GM21737 (cell line): ENCODE measurements around the gene DIS3L.
"Not testable (repeated sequence)": the region's sequence is repeated elsewhere in the genome, so short reads cannot be mapped to it uniquely, and the experiment has no call there.

Experiments
- ATAC-seq: cut with Tn5 transposase; IDR thresholded peaks from one replicate; pipeline ENCODE4 v1.9.1; 2021; ENCODE audit warnings: mild to moderate bottlenecking, moderate library complexity; ENCODE audit not compliant: unreplicated experiment

The DIS3L gene

DNA sequence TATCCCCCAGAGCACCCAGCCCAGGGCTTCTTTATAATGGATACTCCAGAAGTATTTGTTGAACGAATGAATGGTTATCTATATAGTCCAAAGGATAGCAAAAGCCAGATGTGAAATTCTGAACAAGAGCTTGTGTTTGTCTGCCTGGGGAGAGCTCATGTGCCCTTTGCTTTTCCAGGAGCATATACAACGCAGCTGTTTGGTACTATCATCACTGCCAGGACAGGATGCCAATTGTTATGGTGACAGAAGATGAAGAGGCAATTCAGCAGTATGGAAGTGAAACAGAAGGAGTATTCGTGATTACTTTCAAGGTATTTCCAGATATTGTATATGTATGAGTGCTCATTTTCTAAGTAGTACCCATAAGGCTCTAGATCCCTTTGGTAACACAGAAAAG is 15.2 kb downstream of the DIS3L start:
- ATAC-seq, result no peak

- no peak for ATAC-seq
Observed at GRCh38 chr15:66309828-66310227, 16.5 kb downstream of the DIS3L start.

DNA sequence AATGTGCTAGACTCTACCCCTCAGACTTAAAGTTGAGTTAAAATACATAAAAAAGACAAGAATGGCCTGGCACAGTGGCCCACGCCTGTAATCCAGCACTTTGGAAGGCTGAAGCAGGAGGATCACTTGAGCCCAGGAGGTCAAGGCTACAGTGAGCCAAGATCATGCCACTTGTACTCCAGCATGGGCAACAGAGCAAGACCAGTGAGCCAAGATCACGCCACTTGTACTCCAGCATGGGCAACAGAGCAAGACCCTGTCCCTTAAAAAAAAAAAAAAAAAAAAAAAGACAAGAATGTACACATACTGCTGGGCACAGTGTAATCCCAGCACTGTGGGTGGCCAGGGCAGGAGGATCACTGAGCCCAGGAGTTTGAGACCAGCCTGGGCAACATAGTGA is 17.4 kb downstream of the DIS3L start:
- no peak for ATAC-seq

- no peak for ATAC-seq
Observed at GRCh38 chr15:66312144-66312543, 18.8 kb downstream of the DIS3L start.

DNA sequence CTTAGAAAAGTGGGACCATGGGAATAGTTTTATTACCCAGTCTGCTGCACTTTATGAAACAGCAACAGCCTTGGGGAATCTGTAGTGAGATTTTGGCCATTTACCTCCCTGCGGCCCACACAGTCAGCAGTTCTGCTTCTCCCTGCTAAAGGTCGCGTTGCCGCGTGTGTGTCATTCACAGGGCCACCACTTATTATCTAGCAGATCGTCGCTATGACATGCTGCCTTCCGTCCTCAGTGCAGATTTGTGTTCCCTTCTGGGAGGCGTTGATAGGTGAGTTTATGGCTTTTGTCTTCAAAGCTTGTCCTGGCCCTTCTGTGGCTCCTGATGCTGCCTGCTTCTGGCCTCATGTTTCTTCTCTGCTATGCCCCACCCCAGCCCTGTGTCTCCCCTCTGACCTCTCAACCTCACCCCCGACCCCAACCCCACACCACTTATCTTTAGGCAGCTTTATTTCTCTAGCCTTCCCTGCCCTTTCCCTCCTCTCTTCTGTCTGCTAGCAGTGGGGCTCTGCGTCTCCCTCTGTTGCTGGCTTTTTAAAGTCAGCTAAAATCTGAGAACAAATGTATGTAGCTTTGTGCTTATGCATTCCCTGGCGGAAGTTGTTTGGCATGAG is 30.1 kb downstream of the DIS3L start:
- no peak for ATAC-seq

DNA sequence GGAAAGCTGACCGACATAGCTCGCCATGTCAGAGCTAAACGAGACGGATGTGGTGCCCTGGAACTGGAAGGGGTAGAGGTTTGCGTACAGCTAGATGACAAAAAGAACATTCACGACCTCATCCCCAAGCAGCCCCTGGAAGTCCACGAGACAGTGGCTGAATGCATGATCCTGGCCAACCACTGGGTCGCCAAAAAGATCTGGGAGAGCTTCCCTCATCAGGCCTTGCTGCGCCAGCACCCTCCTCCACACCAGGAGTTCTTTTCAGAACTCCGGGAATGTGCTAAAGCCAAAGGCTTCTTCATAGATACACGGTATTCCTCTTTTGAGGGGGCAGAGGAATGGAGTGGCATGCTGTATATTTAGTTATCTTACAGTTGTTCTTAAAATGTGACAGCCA is 32.7 kb downstream of the DIS3L start:
- no peak for ATAC-seq

- ATAC-seq, result no peak
Observed at GRCh38 chr15:66327736-66328135, 34.4 kb downstream of the DIS3L start.

GRCh38 chr15:66328771-66329170 is 35.4 kb downstream of the DIS3L start:
- ATAC-seq, result no peak

DNA sequence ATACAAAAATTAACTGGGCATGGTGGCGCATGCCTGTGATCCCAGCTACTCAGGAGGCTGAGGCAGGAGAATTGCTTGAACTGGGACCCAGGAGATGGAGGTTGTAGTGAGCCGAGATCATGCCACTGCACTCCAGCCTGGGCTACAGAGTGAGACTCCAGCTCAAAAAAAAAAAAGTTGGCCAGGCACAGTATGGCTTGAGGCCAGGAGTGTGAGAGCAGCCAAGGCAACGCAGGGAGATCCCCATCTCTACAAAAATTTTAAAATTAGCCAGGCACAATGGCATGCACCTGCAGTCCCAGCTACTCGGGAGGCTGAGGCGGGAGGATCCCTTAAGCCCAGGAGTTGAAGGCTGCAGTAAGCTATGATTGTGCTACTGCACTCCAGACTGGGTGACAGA is 55.2 kb downstream of the DIS3L start:
- not testable (repeated sequence) for ATAC-seq

DNA sequence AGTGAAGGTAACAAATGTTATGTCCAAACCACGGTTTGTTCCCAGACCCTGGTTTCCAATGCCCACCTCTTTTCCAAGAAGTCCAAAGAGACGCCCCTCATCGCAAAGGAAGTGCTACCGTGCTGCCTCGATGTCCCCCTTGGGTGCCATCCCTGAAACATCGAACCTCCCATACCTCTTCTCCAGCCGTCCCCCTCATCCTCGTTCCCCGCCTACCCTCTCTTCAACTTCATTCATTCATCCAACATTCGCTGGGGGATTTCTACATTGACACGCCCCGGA is 62.6 kb downstream of the DIS3L start:
- no peak for ATAC-seq

DNA sequence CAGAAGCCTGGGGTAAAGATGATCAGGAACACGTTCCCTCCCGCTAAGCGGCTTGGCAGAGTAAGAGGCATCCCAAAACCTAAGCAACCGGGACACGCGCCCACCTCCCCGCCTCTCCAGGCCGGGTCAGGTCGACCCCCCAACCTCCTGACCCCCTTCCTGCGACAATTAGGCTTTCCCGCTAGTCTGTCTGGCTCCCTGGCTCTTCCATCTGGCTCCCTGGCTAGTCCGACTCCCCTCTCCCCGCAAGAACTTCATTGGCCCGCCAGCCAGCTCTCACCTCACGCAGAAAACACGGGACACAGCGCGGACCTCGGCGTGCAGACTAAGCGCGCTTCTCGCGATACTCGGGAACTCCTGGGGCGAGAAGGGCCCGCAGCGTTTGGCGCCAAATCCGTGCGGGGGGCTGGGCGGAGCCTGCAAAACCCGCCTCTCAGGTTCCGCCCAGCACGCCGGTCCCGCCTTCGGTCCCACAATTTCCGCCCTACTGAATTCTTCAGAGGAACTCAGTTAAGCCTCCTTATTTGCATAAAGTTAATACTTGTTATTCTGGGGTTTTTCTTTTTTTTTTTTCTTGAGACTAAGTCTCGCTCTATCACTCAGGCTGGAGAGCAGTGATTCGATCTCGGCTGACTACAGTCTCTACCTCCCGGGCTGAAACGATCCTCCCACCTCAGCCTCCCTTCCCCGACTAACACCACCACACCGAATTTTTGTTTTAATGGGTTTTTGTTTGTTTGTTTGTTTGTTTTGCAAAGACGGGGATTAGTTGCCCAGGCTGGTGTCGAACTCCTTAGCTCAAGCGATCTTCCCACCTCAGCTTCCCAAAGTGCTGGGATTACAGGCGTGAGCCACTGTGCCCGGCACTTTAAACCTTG is 63.2 kb downstream of the DIS3L start, which contains the start of gene TIPIN:
Gene TIPIN (minus strand): TSS at position 327 of the 878 bp plus-strand sequence. CDS start 3,738 bp downstream, outside the sequence.
- peak; percentile 87 for ATAC-seq

DNA sequence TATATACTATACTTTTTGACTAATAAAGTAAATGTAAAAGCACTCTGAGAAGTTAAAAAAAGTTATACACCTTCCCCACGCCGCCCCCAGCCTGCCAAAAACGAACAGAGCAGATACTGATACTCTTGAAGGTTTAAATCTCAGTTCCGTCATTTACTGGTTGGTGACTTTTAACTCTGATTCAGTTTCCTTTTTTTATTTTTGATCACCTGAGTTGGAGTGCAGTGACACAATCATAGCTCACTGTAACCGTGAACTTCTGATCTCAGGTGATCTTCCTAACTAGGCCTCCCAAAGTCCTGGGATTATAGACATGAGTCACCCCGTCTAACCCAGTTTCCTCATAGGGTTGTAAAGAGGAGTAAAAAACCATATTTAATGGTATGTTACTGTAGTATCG is 66.4 kb downstream of the DIS3L start:
- ATAC-seq, result no peak

DNA sequence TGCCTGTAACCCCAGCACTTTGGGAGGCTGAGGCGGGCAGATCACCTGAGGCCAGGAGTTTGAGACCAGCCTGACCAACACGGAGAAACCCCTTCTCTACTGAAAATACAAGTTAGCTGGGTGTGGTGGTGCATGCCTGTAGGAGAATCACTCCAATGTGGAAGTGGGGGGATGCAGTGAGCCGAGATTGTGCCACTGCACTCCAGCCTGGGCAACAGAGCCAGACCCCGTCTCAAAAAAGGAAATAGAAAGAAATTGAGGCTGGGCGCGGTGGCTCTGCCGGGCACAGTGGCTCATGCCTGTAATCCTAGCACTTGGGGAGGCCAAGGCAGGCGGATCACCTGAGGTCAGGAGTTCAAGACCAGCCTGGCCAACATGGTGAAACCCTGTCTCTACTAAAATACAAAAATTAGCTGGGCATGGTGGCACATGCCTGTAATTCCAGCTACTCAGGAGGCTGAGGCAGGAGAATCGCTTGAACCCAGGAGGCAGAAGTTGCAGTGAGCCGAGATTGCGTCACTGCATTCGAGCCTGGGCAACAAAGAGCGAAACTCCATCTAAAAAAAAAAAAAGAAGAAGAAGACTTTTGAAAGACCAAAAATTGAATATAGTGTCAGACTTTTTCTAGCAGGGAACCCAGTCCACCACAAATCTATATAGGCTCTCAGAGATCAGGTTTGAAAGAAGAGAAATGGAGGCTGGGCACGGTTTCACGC is 68.5 kb downstream of the DIS3L start:
- ATAC-seq, result not testable (repeated sequence)

DNA sequence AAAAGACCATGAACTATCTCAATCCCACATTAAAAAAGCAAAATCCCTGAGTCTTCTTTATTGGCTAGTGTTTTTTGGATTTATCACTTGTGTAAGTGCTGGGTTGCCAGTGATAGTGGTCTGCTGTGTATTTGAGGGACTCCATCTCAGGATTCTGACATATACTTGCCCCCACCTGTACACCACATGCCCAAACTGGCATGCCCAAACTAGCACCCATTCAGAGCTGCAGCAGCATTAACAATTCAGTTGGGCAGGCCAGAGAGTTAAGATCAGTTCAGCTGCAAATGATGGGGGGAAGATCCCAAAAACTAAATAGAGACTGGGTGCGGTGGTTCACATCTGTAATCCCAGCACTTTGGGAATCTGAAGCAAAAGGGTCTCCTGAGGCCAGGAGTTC is 69.4 kb downstream of the DIS3L start:
- no peak for ATAC-seq

DNA sequence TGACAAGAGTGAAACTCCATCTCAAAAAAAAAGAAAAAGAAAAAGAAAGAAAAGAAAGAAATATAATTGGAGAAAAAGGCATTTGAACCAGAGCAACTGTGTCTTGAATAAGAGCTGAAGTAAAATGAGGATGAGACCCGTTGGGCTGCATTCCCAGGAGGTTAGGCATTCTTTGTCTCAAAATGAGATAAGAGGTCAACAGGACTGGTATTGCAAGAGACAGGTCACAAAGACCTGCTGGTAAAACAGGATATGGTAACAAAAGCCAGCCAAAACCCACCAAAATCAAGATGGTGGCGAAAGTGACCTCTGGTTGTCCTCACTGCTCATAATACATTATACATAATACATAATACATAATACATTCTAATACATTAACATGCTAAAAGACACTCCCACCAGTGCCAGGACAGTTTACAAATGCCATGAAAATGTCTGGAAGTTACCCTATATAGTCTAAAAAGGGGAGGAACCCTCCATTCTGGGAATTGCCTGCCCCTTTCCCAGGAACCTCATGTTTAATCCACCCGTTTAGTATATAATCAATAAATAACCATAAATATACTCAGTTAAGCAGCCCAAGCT is 71.7 kb downstream of the DIS3L start:
- no peak for ATAC-seq

DNA sequence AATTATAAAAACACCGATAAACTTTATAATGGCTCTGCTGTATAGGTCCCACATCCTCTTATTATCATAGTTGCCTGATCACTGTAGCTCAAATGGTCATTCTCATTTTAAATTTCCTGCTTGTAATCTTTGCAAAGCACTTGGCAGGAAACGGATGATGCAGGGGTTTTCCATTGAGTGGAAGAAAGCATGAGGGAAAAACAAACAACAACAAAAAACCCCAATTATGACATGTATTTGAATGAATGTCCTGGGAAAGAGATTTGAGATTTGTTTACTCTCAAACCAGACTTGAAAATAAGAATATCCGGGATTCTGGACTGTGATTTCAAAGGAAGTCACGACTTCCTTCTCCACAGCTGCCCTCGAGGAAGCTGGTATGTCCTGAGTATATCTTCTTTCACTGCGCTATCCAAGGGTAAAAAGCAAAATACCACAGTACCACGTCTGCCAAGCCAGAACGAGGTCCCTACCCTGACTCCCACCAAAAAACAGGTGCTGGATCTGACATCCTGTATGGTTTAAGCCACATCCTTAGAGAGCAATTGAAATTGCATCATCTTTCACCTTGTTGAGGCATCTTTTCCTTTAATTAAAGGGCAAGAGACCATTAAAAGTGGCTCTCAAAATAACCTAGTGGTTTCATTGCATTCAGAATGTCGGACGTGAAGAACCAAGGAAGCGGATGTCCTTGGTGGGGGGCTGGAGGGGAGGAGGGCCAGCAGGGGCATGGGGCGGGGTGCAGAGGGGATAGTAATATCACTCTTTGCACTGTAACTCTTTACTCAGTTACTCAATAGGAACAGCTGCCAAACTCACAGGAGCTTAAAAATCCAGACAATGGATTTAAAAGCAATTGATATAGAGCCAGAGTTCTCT is 76.6 kb downstream of the DIS3L start:
- no peak for ATAC-seq

DNA sequence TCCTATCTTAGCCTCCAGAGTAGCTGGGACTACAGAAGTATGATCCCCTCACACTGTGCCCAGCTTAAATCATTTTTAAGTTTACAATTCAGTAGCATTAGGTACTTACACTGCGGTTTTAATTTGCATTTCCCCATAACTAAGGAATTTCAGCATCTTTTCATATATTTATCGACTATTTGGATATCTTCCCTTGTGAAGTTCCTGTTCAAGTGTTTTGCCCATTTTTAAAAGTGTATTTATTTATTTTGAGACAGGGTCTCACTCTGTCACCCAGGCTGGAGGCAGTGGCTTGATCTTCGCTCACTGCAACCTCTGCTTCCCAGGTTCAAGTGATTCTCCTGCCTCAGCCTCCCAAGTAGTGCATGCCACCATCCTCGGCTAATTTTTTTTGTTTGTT is 80.8 kb downstream of the DIS3L start:
- ATAC-seq, result no peak

DNA sequence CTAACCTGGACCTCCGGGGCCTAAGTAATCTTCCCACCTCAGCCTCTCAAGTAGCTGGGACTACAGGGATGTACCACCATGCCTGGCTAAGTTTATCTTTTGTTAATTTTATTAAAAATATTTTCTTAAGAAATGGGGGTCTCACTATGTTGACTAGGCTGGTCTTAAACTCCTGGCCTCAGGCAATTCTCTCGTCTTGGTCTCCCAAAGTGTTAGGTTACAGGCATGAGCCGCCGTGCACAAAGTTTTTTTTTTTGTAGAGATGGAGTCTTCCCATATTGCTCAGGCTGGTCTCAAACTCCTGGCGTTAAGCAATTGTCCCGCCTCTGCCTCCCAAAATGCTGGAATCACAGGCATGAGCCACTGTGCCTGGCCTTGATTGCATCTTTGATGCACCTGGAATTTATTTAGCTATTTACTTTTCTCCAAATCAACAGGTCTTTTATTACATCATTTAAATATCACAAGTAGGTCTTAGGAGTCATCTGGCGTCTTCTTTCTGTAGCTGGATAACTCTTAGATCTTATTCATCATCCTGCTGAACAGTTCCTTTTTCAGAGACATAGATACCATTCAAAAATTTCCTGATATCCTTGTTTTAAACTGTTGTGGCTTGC is 85.6 kb downstream of the DIS3L start:
- ATAC-seq, result no peak

GRCh38 chr15:66381376-66381775 is 88.0 kb downstream of the DIS3L start:
- not testable (repeated sequence) for ATAC-seq
